Daoy (cell line): ENCODE results near the gene PRSS8. TPM values are rescaled to one million over a fixed set of nuclear protein-coding genes. Genes with fewer than 3 reads are reported as not detected.
"Not testable (repeated sequence)": the region's sequence is repeated elsewhere in the genome, so short reads cannot be mapped to it uniquely, and the experiment has no call there.

ENCODE experiments used
- DNase-seq: peaks from one replicate; pipeline ENCODE4 v3.0.0-alpha.2; 2015; ENCODE audit warnings: low read depth
- total RNA-seq: library from RNA; depleted of rRNA; stranded (reverse); fragments of >200 nt; shearing (Covaris generic); gene quantifications from 2 replicates; pipeline ENCODE4 v1.2.3, GENCODE V29; 2014

PRSS8 gene
- total RNA-seq, 1 experiment from 2014 or later, result not detected

- DNase-seq, result peak; percentile 64
Observed at GRCh38 chr16:31105677-31106213, 29.8 kb downstream of the PRSS8 start.

- not testable (repeated sequence) for DNase-seq
Observed at GRCh38 chr16:31100876-31101641, 34.5 kb downstream of the PRSS8 start.

GRCh38 chr16:31099860-31100638 is 35.5 kb downstream of the PRSS8 start:
- DNase-seq, result peak; percentile 60

- DNase-seq, result peak; percentile 98
Observed at GRCh38 chr16:31094424-31095120, 41.0 kb downstream of the PRSS8 start, which contains the start of gene VKORC1. Gene VKORC1 (minus strand): TSS chr16:31094797. CDS start chr16:31094729, 68 bp downstream.

- peak; percentile 24 for DNase-seq
Observed at GRCh38 chr16:31094088-31094423, 41.5 kb downstream of the PRSS8 start.

GRCh38 chr16:31093132-31093703 is 42.3 kb downstream of the PRSS8 start:
- DNase-seq, result peak; percentile 57

GRCh38 chr16:31092330-31092729 is 43.2 kb downstream of the PRSS8 start:
- DNase-seq, result peak; percentile 59

- DNase-seq, result peak; percentile 67
Observed at GRCh38 chr16:31090540-31090939, 45.0 kb downstream of the PRSS8 start.

GRCh38 chr16:31089199-31089598 is 46.3 kb downstream of the PRSS8 start:
- no peak for DNase-seq

GRCh38 chr16:31088459-31089183 is 46.9 kb downstream of the PRSS8 start, which contains the start of gene PRSS53:
Gene PRSS53 (minus strand): TSS chr16:31088943. CDS start chr16:31088809, 134 bp downstream.
- no peak for DNase-seq

- DNase-seq, result no peak
Observed at GRCh38 chr16:31087971-31088370, 47.6 kb downstream of the PRSS8 start.

- no peak for DNase-seq
Observed at GRCh38 chr16:31087481-31087880, 48.0 kb downstream of the PRSS8 start.

- DNase-seq, result no peak
Observed at GRCh38 chr16:31086629-31086906, 49.0 kb downstream of the PRSS8 start.

- no peak for DNase-seq
Observed at GRCh38 chr16:31085873-31086628, 49.5 kb downstream of the PRSS8 start.

- DNase-seq, result no peak
Observed at GRCh38 chr16:31085411-31085810, 50.1 kb downstream of the PRSS8 start.

GRCh38 chr16:31084584-31085302 is 50.8 kb downstream of the PRSS8 start:
- DNase-seq, result no peak

GRCh38 chr16:31083981-31084380 is 51.5 kb downstream of the PRSS8 start:
- no peak for DNase-seq

GRCh38 chr16:31083556-31083955 is 52.0 kb downstream of the PRSS8 start:
- no peak for DNase-seq

- no peak for DNase-seq
Observed at GRCh38 chr16:31083081-31083480, 52.4 kb downstream of the PRSS8 start.
